SK-N-SH treated with all-trans-retinoic acid at 6 μM for 48 hours (cell line): ENCODE measurements around the gene STEEP1.

Experiments
- ATAC-seq: fragments of 200-7000 bp; cut with Tn5 transposase; 3 replicates; pipeline ENCODE4 v1.9.1; 2020; ENCODE audit warnings: mild to moderate bottlenecking, moderate library complexity
- ARNTL ChIP-seq: fragments of 450-650 bp; formaldehyde crosslinking; IDR thresholded peaks from 2 replicates; pipeline ENCODE4 v1.5.0; 2020; ENCODE audit warnings: low read depth, mild to moderate bottlenecking, moderate library complexity, borderline replicate concordance
- BACH2 ChIP-seq: fragments of 250-450 bp; sonication (Bioruptor Pico); IDR thresholded peaks from 2 replicates; pipeline ENCODE4 v1.9.0; 2021; ENCODE audit warnings: mild to moderate bottlenecking, borderline replicate concordance
- CSDC2 ChIP-seq: fragments of 250-450 bp; sonication (Bioruptor Pico); IDR thresholded peaks from 2 replicates; pipeline ENCODE4 v1.5.0; 2020; ENCODE audit warnings: mild to moderate bottlenecking, moderate library complexity
- ESRRG ChIP-seq: fragments of 250-450 bp; sonication (Bioruptor Pico); IDR thresholded peaks from 2 replicates; pipeline ENCODE4 v1.6.1; 2021; ENCODE audit warnings: mild to moderate bottlenecking
- GLIS3 ChIP-seq: fragments of 250-450 bp; sonication (Bioruptor Pico); IDR thresholded peaks from 2 replicates; pipeline ENCODE4 v1.5.0; 2020; ENCODE audit warnings: mild to moderate bottlenecking, moderate library complexity
- ISL1 ChIP-seq: fragments of 250-450 bp; sonication (Bioruptor Pico); IDR thresholded peaks from 2 replicates; pipeline ENCODE4 v2.1.2; 2022; ENCODE audit warnings: mild to moderate bottlenecking, moderate library complexity
- OSR1 ChIP-seq: fragments of 250-450 bp; sonication (Bioruptor Pico); IDR thresholded peaks from 2 replicates; pipeline ENCODE4 v1.8.0; 2022; ENCODE audit warnings: moderate library complexity, mild to moderate bottlenecking, inconsistent platforms
- PATZ1 ChIP-seq: fragments of 250-450 bp; sonication (Bioruptor Pico); IDR thresholded peaks from 2 replicates; pipeline ENCODE4 v1.8.0; 2020; ENCODE audit warnings: mild to moderate bottlenecking, moderate library complexity, borderline replicate concordance
- PPARA ChIP-seq: fragments of 250-450 bp; sonication (Bioruptor Pico); IDR thresholded peaks from 2 replicates; pipeline ENCODE4 v1.5.0; 2020; ENCODE audit warnings: mild to moderate bottlenecking, borderline replicate concordance
- RARB ChIP-seq: fragments of 250-450 bp; sonication (Bioruptor Pico); IDR thresholded peaks from 2 replicates; pipeline ENCODE4 v1.8.0; 2021; ENCODE audit warnings: mild to moderate bottlenecking, moderate library complexity
- SNAI2 ChIP-seq: fragments of 250-450 bp; sonication (Bioruptor Pico); IDR thresholded peaks from 2 replicates; pipeline ENCODE4 v1.5.0; 2020; ENCODE audit warnings: mild to moderate bottlenecking, moderate library complexity
- TCF4 ChIP-seq: fragments of 250-450 bp; sonication (Bioruptor Pico); IDR thresholded peaks from 2 replicates; pipeline ENCODE4 v1.8.0; 2021; ENCODE audit warnings: mild to moderate bottlenecking, moderate library complexity, borderline replicate concordance
- TOX ChIP-seq: fragments of 250-450 bp; sonication (Bioruptor Pico); IDR thresholded peaks from 2 replicates; pipeline ENCODE4 v1.8.0; 2021; ENCODE audit warnings: mild to moderate bottlenecking, moderate library complexity, borderline replicate concordance
- TSHZ2 ChIP-seq: fragments of 250-450 bp; sonication (Bioruptor Pico); IDR thresholded peaks from 2 replicates; pipeline ENCODE4 v1.5.0; 2020; ENCODE audit warnings: mild to moderate bottlenecking, moderate library complexity
- ZC3H10 ChIP-seq: fragments of 250-450 bp; sonication (Bioruptor Pico); IDR thresholded peaks from 2 replicates; pipeline ENCODE4 v1.5.1; 2021; ENCODE audit warnings: mild to moderate bottlenecking, moderate library complexity
- ZFP3 ChIP-seq: fragments of 250-450 bp; sonication (Bioruptor Pico); IDR thresholded peaks from 2 replicates; pipeline ENCODE4 v1.5.0; 2020; ENCODE audit warnings: mild to moderate bottlenecking, moderate library complexity
- ZFP30 ChIP-seq: fragments of 450-650 bp; formaldehyde crosslinking; IDR thresholded peaks from 2 replicates; pipeline ENCODE4 v1.5.0; 2022; ENCODE audit warnings: mild to moderate bottlenecking, moderate library complexity
- ZNF70 ChIP-seq: fragments of 450-650 bp; formaldehyde crosslinking; IDR thresholded peaks from 2 replicates; pipeline ENCODE4 v1.5.0; 2020; ENCODE audit warnings: mild to moderate bottlenecking, moderate library complexity
- ZNF8 ChIP-seq: fragments of 450-650 bp; formaldehyde crosslinking; IDR thresholded peaks from 2 replicates; pipeline ENCODE4 v1.5.0; 2020; ENCODE audit warnings: mild to moderate bottlenecking, moderate library complexity
- TF ChIP-seq, protein P1 (sequence below): fragments of 250-450 bp; sonication (Bioruptor Pico); IDR thresholded peaks from 2 replicates; pipeline ENCODE4 v1.8.0; 2021; ENCODE audit warnings: low read depth, mild to moderate bottlenecking, moderate library complexity, borderline replicate concordance
- TF ChIP-seq, protein P2 (sequence below): fragments of 250-450 bp; sonication (Bioruptor Pico); IDR thresholded peaks from 2 replicates; pipeline ENCODE4 v1.5.1; 2020; ENCODE audit warnings: low read depth, mild to moderate bottlenecking, moderate library complexity
- TF ChIP-seq, protein P3 (sequence below): fragments of 250-450 bp; sonication (Bioruptor Pico); IDR thresholded peaks from 2 replicates; pipeline ENCODE4 v1.5.1; 2021; ENCODE audit warnings: mild to moderate bottlenecking, moderate library complexity

The STEEP1 gene

GRCh38 chrX:119500061-119500800 is 65.0 kb downstream of the STEEP1 start:
- TF ChIP-seq ESRRG (CRISPR knock-in tag) (no peak), CSDC2 (CRISPR knock-in tag) (no peak), ZNF70 (CRISPR knock-in tag) (no peak), SNAI2 (CRISPR knock-in tag) (no peak), TOX (CRISPR knock-in tag) (no peak), ZC3H10 (CRISPR knock-in tag) (no peak), ISL1 (CRISPR knock-in tag) (no peak), BACH2 (no peak), ZFP3 (CRISPR knock-in tag) (no peak), TSHZ2 (CRISPR knock-in tag) (no peak), GLIS3 (CRISPR knock-in tag) (no peak)
- TF ChIP-seq, protein P1, sequence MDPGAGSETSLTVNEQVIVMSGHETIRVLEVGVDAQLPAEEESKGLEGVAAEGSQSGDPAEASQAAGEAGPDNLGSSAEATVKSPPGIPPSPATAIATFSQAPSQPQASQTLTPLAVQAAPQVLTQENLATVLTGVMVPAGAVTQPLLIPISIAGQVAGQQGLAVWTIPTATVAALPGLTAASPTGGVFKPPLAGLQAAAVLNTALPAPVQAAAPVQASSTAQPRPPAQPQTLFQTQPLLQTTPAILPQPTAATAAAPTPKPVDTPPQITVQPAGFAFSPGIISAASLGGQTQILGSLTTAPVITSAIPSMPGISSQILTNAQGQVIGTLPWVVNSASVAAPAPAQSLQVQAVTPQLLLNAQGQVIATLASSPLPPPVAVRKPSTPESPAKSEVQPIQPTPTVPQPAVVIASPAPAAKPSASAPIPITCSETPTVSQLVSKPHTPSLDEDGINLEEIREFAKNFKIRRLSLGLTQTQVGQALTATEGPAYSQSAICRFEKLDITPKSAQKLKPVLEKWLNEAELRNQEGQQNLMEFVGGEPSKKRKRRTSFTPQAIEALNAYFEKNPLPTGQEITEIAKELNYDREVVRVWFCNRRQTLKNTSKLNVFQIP = no peak
- TF ChIP-seq, protein P2, sequence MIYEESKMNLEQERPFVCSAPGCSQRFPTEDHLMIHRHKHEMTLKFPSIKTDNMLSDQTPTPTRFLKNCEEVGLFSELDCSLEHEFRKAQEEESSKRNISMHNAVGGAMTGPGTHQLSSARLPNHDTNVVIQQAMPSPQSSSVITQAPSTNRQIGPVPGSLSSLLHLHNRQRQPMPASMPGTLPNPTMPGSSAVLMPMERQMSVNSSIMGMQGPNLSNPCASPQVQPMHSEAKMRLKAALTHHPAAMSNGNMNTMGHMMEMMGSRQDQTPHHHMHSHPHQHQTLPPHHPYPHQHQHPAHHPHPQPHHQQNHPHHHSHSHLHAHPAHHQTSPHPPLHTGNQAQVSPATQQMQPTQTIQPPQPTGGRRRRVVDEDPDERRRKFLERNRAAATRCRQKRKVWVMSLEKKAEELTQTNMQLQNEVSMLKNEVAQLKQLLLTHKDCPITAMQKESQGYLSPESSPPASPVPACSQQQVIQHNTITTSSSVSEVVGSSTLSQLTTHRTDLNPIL (CRISPR knock-in tag) = no peak
- TF ChIP-seq, protein P3, sequence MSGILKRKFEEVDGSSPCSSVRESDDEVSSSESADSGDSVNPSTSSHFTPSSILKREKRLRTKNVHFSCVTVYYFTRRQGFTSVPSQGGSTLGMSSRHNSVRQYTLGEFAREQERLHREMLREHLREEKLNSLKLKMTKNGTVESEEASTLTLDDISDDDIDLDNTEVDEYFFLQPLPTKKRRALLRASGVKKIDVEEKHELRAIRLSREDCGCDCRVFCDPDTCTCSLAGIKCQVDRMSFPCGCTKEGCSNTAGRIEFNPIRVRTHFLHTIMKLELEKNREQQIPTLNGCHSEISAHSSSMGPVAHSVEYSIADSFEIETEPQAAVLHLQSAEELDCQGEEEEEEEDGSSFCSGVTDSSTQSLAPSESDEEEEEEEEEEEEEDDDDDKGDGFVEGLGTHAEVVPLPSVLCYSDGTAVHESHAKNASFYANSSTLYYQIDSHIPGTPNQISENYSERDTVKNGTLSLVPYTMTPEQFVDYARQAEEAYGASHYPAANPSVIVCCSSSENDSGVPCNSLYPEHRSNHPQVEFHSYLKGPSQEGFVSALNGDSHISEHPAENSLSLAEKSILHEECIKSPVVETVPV (CRISPR knock-in tag) = no peak
- no peak for ATAC-seq

- no peak for ATAC-seq
- TF ChIP-seq ZFP3 (CRISPR knock-in tag) (no peak), ISL1 (CRISPR knock-in tag) (no peak), ESRRG (CRISPR knock-in tag) (no peak)
- TF ChIP-seq, protein P2 (CRISPR knock-in tag) = no peak
Measured at GRCh38 chrX:119497185-119497584, 68.0 kb downstream of the STEEP1 start.

DNA sequence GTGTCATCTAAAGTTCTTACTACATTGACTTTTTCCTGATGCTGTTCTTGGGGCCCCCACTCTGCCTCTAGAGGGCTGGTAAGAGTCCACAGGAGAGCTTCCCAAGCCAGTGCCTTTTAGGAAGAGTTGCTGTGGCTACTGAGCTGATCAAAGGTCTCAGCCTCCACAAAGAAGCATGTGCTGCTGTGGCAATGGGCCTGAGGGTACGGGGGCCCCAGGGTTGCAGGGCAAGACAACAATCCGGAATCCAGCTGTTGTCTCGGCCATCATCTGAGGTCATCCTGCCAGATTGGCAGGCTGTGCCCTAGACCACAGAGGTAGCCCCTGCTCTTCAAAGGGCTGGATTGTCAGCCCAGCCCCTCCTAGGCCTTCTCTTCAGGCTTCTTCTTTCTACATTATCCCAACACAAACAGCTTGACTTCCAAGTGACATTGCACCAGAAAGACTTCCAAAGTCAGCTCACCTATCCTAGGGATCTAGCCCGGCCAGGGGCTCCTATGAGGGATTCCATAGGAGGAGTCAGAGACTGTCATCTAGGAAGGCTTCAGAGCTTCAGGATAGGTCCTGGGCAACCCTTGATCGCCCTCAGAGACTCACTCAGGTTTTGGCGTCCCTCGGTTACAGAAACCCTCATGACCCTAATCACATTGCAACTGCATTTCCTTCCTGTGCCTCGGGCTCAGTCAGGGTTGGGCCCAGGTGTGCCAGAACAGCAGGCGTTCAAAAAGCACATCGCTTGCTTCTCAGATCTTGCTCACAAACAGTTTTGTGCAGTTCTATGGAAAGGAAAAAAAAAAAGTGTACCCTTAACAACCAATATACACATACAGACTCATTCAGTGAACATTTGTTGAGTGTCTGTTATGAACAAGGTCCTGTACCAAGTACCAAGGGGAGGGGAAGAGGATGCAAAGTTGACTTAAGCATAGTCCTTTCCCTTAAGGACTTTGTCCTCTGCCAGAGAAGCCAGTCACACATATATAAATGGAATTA is 69.2 kb downstream of the STEEP1 start:
- ATAC-seq = no peak
- TF ChIP-seq, protein P3 (CRISPR knock-in tag) = no peak
- no peak for TF ChIP-seq PATZ1 (CRISPR knock-in tag)
- TF ChIP-seq SNAI2 (CRISPR knock-in tag) = no peak
- TF ChIP-seq ZC3H10 (CRISPR knock-in tag) = no peak
- no peak for TF ChIP-seq PPARA (CRISPR knock-in tag)
- TF ChIP-seq OSR1 = no peak
- no peak for TF ChIP-seq ARNTL (CRISPR knock-in tag)
- no peak for TF ChIP-seq ZNF8 (CRISPR knock-in tag)
- no peak for TF ChIP-seq TCF4 (CRISPR knock-in tag)
- TF ChIP-seq, protein P2 (CRISPR knock-in tag) = no peak
- no peak for TF ChIP-seq ZFP30 (CRISPR knock-in tag)
- no peak for TF ChIP-seq RARB (CRISPR knock-in tag)
